HEK293 (cell line): Measurements from ENCODE around the gene EIF4ENIF1.

Source experiments
- BCL11B ChIP-seq: fragments of 450-650 bp; formaldehyde crosslinking; IDR thresholded peaks from 2 replicates; pipeline ENCODE4 v1.5.1; 2016; ENCODE audit warnings: low read depth, missing biosample characterization, missing genetic modification characterization
- FEZF1 ChIP-seq: fragments of 450-650 bp; formaldehyde crosslinking; IDR thresholded peaks from 2 replicates; pipeline ENCODE4 v1.5.1; 2016; ENCODE audit warnings: missing biosample characterization, missing genetic modification characterization
- GLI2 ChIP-seq: fragments of 450-650 bp; formaldehyde crosslinking; IDR thresholded peaks from 2 replicates; pipeline ENCODE4; 2017; ENCODE audit warnings: missing biosample characterization, missing genetic modification characterization, low read depth, borderline replicate concordance
- SP2 ChIP-seq: fragments of 450-650 bp; formaldehyde crosslinking; IDR thresholded peaks from 2 replicates; pipeline ENCODE4 v1.5.1; 2016; ENCODE audit warnings: missing biosample characterization, missing genetic modification characterization
- SP3 ChIP-seq: fragments of 450-650 bp; formaldehyde crosslinking; IDR thresholded peaks from 2 replicates; pipeline ENCODE4 v1.5.1; 2016; ENCODE audit warnings: missing biosample characterization, missing genetic modification characterization
- YY1 ChIP-seq: fragments of 450-650 bp; formaldehyde crosslinking; IDR thresholded peaks from 2 replicates; pipeline ENCODE4 v1.5.1; 2018; ENCODE audit warnings: missing biosample characterization, missing genetic modification characterization
- ZEB2 ChIP-seq: fragments of 450-650 bp; formaldehyde crosslinking; IDR thresholded peaks from 2 replicates; pipeline ENCODE4 v1.5.1; 2016; ENCODE audit warnings: missing biosample characterization, missing genetic modification characterization
- ZIC2 ChIP-seq: fragments of 450-650 bp; formaldehyde crosslinking; IDR thresholded peaks from 2 replicates; pipeline ENCODE4 v1.5.1; 2016; ENCODE audit warnings: missing biosample characterization, missing genetic modification characterization
- ZNF138 ChIP-seq: fragments of 450-650 bp; formaldehyde crosslinking; IDR thresholded peaks from 2 replicates; pipeline ENCODE4 v1.5.1; 2016; ENCODE audit warnings: missing biosample characterization, missing genetic modification characterization, borderline replicate concordance
- ZNF140 ChIP-seq: fragments of 450-650 bp; formaldehyde crosslinking; IDR thresholded peaks from 2 replicates; pipeline ENCODE4 v1.5.1; 2016; ENCODE audit warnings: missing biosample characterization, missing genetic modification characterization
- ZNF174 ChIP-seq: fragments of 450-650 bp; formaldehyde crosslinking; IDR thresholded peaks from 2 replicates; pipeline ENCODE4 v1.5.0; 2017; ENCODE audit warnings: missing biosample characterization, mild to moderate bottlenecking, missing genetic modification characterization
- ZNF202 ChIP-seq: fragments of 450-650 bp; formaldehyde crosslinking; IDR thresholded peaks from 2 replicates; pipeline ENCODE4 v1.5.1; 2016; ENCODE audit warnings: missing biosample characterization, missing genetic modification characterization, borderline replicate concordance
- ZNF24 ChIP-seq: fragments of 450-650 bp; formaldehyde crosslinking; IDR thresholded peaks from 2 replicates; pipeline ENCODE4 v1.5.1; 2016; ENCODE audit warnings: missing biosample characterization, missing genetic modification characterization
- ZNF248 ChIP-seq: fragments of 450-650 bp; formaldehyde crosslinking; IDR thresholded peaks from 2 replicates; pipeline ENCODE4 v1.5.1; 2017; ENCODE audit warnings: missing biosample characterization, missing genetic modification characterization
- ZNF274 ChIP-seq, 2 experiments: fragments of 200-500 bp in 1 of 2; fragments of 450-650 bp in 1 of 2; sonication (Bioruptor generic) in 1 of 2; formaldehyde crosslinking in 1 of 2; IDR thresholded peaks; 2 replicates each; pipeline versions ENCODE4 v1.5.1 to v1.6.1; 2014 to 2016; ENCODE audit warnings: borderline replicate concordance in 1 of 2, inconsistent platforms in 1 of 2, low read length in 1 of 2, missing biosample characterization in 1 of 2, missing genetic modification characterization in 1 of 2
- ZNF324 ChIP-seq: fragments of 450-650 bp; formaldehyde crosslinking; IDR thresholded peaks from 2 replicates; pipeline ENCODE4 v1.5.1; 2016; ENCODE audit warnings: missing biosample characterization, missing genetic modification characterization
- ZNF350 ChIP-seq: fragments of 450-650 bp; formaldehyde crosslinking; IDR thresholded peaks from 2 replicates; pipeline ENCODE4 v1.5.0; 2017; ENCODE audit warnings: missing biosample characterization, mild to moderate bottlenecking, missing genetic modification characterization
- ZNF391 ChIP-seq: fragments of 450-650 bp; formaldehyde crosslinking; IDR thresholded peaks from 2 replicates; pipeline ENCODE4 v1.5.1; 2016; ENCODE audit warnings: low read depth, missing biosample characterization, missing genetic modification characterization, borderline replicate concordance
- ZNF416 ChIP-seq: fragments of 450-650 bp; formaldehyde crosslinking; IDR thresholded peaks from 2 replicates; pipeline ENCODE4 v1.5.1; 2016; ENCODE audit warnings: missing biosample characterization, missing genetic modification characterization
- ZNF426 ChIP-seq: fragments of 450-650 bp; formaldehyde crosslinking; IDR thresholded peaks from 2 replicates; pipeline ENCODE4 v1.5.1; 2017; ENCODE audit warnings: missing biosample characterization, missing genetic modification characterization, mild to moderate bottlenecking, inconsistent platforms, moderate library complexity
- ZNF433 ChIP-seq: fragments of 450-650 bp; formaldehyde crosslinking; IDR thresholded peaks from 2 replicates; pipeline ENCODE4 v1.5.1; 2016; ENCODE audit warnings: missing biosample characterization, missing genetic modification characterization, low read depth
- ZNF510 ChIP-seq: fragments of 450-650 bp; formaldehyde crosslinking; IDR thresholded peaks from 2 replicates; pipeline ENCODE4 v1.5.1; 2018; ENCODE audit warnings: mild to moderate bottlenecking, missing genetic modification characterization, missing biosample characterization; ENCODE audit not compliant: insufficient replicate concordance
- ZNF530 ChIP-seq: fragments of 450-650 bp; formaldehyde crosslinking; IDR thresholded peaks from 2 replicates; pipeline ENCODE4 v1.5.1; 2016; ENCODE audit warnings: low read depth, missing biosample characterization, missing genetic modification characterization
- ZNF654 ChIP-seq: fragments of 450-650 bp; formaldehyde crosslinking; IDR thresholded peaks from 2 replicates; pipeline ENCODE4 v1.5.1; 2016; ENCODE audit warnings: low read depth, missing biosample characterization, missing genetic modification characterization
- ZNF76 ChIP-seq: fragments of 450-650 bp; formaldehyde crosslinking; IDR thresholded peaks from 2 replicates; pipeline ENCODE4; 2016; ENCODE audit warnings: low read depth, missing biosample characterization, missing genetic modification characterization, borderline replicate concordance
- ZNF776 ChIP-seq: fragments of 450-650 bp; formaldehyde crosslinking; IDR thresholded peaks from 2 replicates; pipeline ENCODE4 v1.5.0; 2017; ENCODE audit warnings: missing biosample characterization, missing genetic modification characterization, borderline replicate concordance
- TF ChIP-seq, protein P1 (sequence below): fragments of 450-650 bp; formaldehyde crosslinking; IDR thresholded peaks from 2 replicates; pipeline ENCODE4 v1.5.1; 2016; ENCODE audit warnings: missing biosample characterization, missing genetic modification characterization
- TF ChIP-seq, protein P2 (sequence below): fragments of 450-650 bp; formaldehyde crosslinking; IDR thresholded peaks from 2 replicates; pipeline ENCODE4 v1.5.1; 2016; ENCODE audit warnings: missing biosample characterization, missing genetic modification characterization
- TF ChIP-seq, protein P3 (sequence below): fragments of 450-650 bp; formaldehyde crosslinking; IDR thresholded peaks from 2 replicates; pipeline ENCODE4 v1.5.1; 2017; ENCODE audit warnings: missing biosample characterization, missing genetic modification characterization
- TF ChIP-seq, protein P4 (sequence below): fragments of 450-650 bp; formaldehyde crosslinking; IDR thresholded peaks from 2 replicates; pipeline ENCODE4 v1.5.1; 2016; ENCODE audit warnings: missing biosample characterization, missing genetic modification characterization
- TF ChIP-seq, protein P5 (sequence below): fragments of 450-650 bp; formaldehyde crosslinking; IDR thresholded peaks from 2 replicates; pipeline ENCODE4 v1.5.1; 2017; ENCODE audit warnings: missing biosample characterization, missing genetic modification characterization

Gene EIF4ENIF1

DNA sequence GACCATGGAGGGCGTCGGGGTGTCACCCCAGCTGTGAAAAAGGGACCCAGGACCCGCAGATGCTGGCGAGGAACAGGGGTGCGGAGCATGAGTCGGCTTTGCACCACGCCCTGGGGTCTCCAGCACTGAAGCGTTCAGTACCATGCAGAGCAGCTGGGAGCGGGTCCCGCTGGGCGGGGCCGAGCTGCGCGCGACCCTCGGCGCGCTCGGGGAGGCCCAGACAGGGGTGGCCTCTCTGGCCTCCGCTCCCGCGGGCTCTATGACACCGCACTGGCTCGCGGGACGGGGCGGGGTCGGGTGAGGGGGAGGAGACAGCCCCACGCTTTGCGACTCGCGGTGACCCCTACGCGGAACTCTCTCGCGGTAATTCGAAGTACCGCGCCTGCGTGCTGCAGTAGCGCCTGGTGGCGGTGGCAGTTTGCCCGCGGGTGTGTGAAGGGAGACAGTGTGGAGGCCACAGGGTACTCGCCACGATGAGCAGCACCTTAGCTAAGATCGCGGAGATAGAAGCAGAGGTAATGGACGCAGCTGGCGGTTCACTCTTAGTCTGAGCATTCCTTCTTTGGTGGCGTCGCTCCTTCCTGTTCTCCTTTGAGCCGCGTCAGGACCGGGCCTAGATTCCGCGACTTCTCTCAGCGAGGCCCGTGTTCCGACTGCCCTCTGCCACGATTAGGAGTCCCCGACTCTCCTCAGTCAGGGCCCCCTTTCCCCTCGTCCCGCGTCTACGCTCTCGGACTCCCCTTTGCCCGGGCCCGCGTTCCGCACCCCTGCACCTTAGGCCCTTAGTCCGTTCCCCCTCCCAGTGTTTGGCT is 90.2 kb downstream of the EIF4ENIF1 start, which contains the start of gene DRG1 (continued):
- TF ChIP-seq, protein P1, sequence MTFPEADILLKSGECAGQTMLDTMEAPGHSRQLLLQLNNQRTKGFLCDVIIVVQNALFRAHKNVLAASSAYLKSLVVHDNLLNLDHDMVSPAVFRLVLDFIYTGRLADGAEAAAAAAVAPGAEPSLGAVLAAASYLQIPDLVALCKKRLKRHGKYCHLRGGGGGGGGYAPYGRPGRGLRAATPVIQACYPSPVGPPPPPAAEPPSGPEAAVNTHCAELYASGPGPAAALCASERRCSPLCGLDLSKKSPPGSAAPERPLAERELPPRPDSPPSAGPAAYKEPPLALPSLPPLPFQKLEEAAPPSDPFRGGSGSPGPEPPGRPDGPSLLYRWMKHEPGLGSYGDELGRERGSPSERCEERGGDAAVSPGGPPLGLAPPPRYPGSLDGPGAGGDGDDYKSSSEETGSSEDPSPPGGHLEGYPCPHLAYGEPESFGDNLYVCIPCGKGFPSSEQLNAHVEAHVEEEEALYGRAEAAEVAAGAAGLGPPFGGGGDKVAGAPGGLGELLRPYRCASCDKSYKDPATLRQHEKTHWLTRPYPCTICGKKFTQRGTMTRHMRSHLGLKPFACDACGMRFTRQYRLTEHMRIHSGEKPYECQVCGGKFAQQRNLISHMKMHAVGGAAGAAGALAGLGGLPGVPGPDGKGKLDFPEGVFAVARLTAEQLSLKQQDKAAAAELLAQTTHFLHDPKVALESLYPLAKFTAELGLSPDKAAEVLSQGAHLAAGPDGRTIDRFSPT (tag by site-specific recombination) = peak; percentile 79; the same call in 1 of the 2 replicates
- TF ChIP-seq ZIC2 (peak; percentile 85), ZNF76 (tag by site-specific recombination) (peak; percentile 89), ZNF174 (tag by site-specific recombination) (no peak), ZNF426 (tag by site-specific recombination) (no peak), ZNF510 (tag by site-specific recombination) (no peak), YY1 (tag by site-specific recombination) (no peak), SP3 (peak; percentile 87), ZNF433 (tag by site-specific recombination) (no peak), ZNF776 (tag by site-specific recombination) (no peak), ZNF202 (tag by site-specific recombination) (no peak), ZNF391 (tag by site-specific recombination) (0 out of 2 replicates have a peak, but pooled peaks have one; percentile 42), ZNF324 (tag by site-specific recombination) (peak; percentile 87; the same call in 1 of the 2 replicates), FEZF1 (no peak), ZNF274 (IDR thresholded peaks at IDR 0.05; ENCODE audit: low read length) (no peak), ZNF274 (tag by site-specific recombination; IDR thresholded peaks at IDR 0.05; ENCODE audit: borderline replicate concordance) (no peak), ZNF138 (tag by site-specific recombination) (no peak), ZNF248 (tag by site-specific recombination) (no peak), ZNF654 (tag by site-specific recombination) (no peak), ZNF350 (tag by site-specific recombination) (no peak), ZNF416 (tag by site-specific recombination) (no peak), ZNF24 (tag by site-specific recombination) (peak; percentile 44), BCL11B (peak; percentile 57; the same call in 1 of the 2 replicates), ZEB2 (peak; percentile 55), SP2 (tag by site-specific recombination) (peak; percentile 64), ZNF140 (tag by site-specific recombination) (no peak), ZNF530 (tag by site-specific recombination) (no peak), GLI2 (tag by site-specific recombination) (no peak)
- TF ChIP-seq, protein P2, sequence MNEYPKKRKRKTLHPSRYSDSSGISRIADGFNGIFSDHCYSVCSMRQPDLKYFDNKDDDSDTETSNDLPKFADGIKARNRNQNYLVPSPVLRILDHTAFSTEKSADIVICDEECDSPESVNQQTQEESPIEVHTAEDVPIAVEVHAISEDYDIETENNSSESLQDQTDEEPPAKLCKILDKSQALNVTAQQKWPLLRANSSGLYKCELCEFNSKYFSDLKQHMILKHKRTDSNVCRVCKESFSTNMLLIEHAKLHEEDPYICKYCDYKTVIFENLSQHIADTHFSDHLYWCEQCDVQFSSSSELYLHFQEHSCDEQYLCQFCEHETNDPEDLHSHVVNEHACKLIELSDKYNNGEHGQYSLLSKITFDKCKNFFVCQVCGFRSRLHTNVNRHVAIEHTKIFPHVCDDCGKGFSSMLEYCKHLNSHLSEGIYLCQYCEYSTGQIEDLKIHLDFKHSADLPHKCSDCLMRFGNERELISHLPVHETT (tag by site-specific recombination) = no peak
- TF ChIP-seq, protein P3, sequence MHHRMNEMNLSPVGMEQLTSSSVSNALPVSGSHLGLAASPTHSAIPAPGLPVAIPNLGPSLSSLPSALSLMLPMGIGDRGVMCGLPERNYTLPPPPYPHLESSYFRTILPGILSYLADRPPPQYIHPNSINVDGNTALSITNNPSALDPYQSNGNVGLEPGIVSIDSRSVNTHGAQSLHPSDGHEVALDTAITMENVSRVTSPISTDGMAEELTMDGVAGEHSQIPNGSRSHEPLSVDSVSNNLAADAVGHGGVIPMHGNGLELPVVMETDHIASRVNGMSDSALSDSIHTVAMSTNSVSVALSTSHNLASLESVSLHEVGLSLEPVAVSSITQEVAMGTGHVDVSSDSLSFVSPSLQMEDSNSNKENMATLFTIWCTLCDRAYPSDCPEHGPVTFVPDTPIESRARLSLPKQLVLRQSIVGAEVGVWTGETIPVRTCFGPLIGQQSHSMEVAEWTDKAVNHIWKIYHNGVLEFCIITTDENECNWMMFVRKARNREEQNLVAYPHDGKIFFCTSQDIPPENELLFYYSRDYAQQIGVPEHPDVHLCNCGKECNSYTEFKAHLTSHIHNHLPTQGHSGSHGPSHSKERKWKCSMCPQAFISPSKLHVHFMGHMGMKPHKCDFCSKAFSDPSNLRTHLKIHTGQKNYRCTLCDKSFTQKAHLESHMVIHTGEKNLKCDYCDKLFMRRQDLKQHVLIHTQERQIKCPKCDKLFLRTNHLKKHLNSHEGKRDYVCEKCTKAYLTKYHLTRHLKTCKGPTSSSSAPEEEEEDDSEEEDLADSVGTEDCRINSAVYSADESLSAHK (tag by site-specific recombination) = 0 out of 2 replicates have a peak, but pooled peaks have one; percentile 8
- TF ChIP-seq, protein P4, sequence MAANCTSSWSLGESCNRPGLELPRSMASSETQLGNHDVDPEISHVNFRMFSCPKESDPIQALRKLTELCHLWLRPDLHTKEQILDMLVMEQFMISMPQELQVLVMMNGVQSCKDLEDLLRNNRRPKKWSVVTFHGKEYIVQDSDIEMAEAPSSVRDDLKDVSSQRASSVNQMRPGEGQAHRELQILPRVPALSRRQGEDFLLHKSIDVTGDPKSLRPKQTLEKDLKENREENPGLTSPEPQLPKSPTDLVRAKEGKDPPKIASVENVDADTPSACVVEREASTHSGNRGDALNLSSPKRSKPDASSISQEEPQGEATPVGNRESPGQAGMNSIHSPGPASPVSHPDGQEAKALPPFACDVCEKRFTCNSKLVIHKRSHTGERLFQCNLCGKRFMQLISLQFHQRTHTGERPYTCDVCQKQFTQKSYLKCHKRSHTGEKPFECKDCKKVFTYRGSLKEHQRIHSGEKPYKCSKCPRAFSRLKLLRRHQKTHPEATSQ (tag by site-specific recombination) = no peak
- TF ChIP-seq, protein P5, sequence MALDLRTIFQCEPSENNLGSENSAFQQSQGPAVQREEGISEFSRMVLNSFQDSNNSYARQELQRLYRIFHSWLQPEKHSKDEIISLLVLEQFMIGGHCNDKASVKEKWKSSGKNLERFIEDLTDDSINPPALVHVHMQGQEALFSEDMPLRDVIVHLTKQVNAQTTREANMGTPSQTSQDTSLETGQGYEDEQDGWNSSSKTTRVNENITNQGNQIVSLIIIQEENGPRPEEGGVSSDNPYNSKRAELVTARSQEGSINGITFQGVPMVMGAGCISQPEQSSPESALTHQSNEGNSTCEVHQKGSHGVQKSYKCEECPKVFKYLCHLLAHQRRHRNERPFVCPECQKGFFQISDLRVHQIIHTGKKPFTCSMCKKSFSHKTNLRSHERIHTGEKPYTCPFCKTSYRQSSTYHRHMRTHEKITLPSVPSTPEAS (tag by site-specific recombination) = no peak
